GM18517 (cell line): ENCODE data around the gene IGF2R.

Experiments used
- ATAC-seq: cut with Tn5 transposase; IDR thresholded peaks from one replicate; pipeline ENCODE4 v1.9.1; 2021; ENCODE audit warnings: mild to moderate bottlenecking, moderate library complexity; ENCODE audit not compliant: unreplicated experiment

IGF2R gene

DNA sequence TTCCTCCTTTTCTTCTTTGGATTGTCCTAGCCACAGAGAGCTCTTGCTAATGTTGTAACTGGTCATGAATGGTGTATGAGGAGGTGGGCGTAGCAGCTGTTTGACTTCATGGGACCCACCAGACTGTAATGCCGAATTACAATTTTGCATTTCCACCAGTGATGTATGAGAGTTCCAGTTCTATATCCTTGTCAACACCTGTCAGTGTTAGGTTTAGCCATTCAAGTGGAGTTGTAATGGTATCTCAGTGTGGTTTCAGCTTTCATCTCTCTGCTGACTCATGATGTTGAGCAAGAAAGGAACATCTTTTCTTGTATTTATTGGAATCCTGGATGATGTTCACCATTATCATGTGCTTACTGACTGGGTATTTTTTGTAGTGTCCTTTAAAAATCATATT, 5.1 kb downstream of the IGF2R start:
- peak; percentile 53 for ATAC-seq

DNA sequence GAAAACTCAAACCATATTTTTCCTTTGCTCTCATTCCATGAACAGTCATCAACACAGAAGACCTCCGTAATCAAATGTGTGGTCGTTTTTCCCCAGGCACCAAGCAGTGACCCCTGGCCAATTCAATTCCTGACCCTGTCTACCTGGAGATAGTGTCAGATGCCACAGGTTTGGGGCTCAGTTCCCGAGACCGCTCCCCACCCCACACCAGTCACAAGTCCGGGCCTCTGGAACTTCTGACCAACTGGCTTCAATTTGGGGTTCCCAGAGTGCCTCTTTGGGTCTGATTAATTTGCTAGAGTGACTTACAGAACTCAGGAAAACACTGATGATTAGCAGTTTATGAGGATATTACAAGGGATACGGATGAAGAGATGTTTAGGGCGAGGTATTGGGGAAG, 6.0 kb downstream of the IGF2R start:
- no peak for ATAC-seq

DNA sequence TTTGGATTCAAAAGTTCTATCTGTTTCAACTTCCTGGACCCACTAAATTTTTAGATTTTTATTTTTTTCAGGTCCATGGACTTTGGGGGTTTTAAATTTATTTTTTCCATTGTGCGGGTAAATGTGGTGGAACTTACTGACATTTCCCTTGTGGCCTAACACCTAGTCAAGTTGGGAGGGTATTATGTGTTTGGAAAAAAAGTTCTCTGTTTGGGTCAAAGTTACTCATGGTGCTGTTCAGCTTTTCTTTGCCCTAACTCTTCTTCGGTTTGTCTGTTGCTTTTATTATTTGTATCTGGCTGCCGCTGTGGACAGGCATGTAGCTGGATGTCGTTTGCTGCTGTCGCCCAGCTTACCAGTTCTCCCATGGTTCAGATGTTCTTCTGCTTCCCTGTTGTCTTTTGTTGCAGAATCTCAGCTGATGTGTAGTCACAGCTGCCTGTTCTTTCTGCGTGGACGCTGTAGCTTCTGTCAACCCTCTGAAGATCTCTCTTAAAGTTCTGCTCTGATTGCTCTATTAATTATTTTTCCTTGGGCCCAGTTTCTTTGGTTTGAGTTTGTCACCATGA, 7.9 kb downstream of the IGF2R start:
- ATAC-seq: no peak

DNA sequence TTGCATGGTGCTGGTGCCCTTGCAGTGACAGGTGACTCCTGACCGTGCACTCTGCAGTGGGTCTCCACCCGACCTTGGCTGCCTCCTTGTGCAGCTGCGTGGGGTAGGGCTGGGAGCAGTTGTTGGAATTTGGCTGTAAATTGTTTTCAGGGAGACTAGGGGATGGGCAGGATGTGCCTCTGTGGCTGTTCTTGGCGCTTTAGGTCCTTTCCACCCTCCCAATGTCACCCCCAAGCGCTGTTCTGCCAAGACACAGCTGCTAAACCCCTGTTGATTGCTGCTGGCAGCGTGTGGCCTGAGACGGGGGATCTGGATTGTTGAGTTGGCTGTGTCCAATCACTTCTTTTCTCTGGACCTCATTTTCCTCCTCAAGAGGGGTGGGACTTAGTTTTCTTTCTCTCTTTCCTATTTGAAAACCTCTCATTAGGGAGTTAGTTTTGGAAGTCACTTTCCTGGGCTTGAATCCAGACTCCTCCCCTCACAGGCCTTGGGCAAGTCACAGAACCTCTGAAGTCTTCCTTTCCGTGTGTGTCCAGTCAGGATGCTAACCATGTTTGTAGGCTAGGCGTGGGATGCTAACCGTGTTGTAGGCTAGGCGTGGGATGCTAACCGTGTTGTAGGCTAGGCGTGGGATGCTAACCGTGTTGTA, 8.5 kb downstream of the IGF2R start:
- no peak for ATAC-seq

DNA sequence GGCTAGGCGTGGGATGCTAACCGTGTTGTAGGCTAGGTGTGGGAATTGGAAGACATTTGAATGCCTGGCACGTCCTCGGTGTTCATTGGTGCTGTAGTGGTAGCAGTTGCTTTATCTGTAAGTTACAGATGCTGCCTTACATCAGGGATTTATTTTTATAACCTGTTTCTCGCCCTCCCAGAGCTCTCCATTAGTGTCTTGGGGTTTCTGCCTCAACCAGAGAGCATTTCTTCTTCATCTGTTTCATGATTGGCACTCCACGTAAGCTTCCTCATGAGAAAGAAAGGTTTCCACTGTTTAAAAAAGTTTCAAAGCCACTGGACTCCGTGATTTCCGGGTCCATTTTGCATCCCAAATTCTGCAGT, 9.0 kb downstream of the IGF2R start:
- ATAC-seq: no peak

DNA sequence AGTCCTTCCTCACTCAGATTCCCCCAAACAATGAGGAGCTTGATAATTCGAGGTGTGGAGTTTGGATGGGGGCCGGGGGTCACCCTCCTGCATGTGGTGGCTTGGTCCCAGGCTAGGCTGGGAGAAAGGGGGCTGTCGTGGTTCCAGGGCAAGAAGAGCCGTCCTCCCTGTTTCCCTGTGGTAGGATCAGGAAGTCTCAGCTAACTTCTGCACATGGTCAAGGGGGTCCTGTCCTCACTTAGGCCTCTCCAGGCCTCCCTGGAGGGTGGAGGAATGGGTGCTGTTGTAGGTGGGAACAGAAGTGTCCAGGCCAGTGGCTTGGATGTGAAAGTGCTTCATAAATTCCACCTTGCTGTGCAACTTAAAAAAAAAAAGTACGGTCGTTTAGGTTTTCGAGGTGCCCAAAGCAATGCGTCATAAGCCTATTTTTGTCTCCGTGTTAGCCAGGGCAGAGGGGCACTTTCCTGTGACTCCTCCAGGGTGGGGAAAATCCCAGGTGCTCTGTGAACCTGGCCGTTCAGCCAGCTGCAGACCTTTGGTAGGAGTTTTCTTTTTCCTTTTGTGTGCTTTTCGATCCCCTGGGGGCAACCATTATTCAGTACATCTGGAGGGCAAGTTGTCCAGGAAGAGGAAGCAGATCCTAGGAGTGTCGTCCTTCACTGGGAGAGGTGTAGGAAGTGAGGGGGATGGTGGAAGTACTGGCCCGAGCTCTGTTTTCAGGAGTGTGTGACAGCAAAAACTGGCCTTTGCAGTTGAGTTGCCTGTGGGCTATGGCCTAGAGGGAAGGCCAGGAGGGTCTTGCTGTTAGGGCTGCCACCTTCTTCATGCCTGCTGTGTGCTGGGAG, 9.6 kb downstream of the IGF2R start:
- ATAC-seq: peak; percentile 25

DNA sequence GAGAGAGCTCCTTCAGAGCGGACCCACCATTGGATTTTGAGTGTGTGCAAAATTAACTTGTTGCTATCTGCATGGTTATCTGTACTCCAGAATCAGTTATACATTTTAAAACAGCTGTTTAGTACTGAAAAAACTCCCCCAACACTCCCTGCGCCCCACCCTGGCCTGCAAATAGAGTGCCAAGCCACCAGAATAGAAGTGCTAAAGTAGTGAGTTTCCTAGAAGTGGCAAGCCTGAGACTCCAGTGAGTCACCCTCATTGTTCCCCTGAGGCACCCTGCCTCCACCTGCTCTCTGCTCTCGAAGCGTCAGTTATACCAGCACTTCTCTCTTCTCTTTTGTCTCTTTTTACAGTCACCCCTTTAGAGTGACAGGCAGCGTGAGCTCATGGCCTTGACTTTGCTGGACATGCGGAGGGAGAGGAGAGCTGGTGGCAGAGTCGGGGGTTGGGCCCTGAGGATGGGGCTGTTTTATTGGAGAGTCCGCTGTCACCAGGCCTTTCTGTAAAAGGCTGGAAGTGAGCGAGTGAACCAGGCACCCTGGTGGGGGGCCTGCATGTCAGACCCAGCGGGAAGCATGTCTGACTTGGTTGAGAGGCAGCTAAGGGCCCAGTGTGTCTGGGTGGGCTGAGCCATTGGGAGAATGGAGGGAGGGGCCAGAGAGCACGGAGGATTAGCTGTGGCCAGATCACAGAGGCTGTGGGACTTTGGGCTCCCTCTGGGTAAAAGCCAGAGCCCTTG, 10.4 kb downstream of the IGF2R start:
- peak; percentile 78 for ATAC-seq

DNA sequence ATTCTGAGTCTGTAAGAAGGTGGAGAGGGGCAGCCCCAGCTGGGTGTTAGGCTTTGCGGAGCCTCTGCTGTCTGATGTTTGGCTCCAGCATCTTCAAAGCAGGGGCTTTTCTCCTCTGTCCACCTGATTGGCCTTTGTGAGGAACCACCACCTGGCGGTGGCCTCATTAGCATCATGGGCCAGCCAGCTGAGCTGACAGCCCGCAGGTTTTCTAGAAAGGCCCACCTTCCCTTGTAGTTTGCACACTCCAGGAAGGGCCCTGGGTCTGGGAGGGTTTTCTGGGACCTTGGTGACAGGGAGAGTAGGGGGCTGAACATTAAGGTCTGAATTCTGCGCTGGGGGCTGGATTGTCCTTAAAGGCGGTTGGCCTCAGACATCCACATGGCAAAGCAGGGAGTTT, 11.6 kb downstream of the IGF2R start:
- no peak for ATAC-seq

DNA sequence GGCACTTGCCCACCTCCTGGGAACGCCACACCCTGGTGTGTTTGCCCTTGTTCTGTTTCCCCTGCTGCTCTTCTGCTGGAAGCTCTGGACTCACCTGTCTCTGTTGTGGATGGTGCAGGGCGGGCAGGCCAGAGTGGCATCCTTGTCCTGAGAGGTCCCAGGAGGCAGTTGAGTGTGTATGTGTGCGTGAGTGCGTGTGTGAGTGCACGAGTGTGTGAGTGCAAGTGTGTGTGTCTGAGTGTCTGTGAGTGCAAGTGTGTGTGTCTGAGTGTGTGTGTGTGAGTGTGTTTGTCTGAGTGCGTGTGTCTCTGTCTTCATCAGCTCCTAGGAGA, 12.2 kb downstream of the IGF2R start:
- no peak for ATAC-seq

DNA sequence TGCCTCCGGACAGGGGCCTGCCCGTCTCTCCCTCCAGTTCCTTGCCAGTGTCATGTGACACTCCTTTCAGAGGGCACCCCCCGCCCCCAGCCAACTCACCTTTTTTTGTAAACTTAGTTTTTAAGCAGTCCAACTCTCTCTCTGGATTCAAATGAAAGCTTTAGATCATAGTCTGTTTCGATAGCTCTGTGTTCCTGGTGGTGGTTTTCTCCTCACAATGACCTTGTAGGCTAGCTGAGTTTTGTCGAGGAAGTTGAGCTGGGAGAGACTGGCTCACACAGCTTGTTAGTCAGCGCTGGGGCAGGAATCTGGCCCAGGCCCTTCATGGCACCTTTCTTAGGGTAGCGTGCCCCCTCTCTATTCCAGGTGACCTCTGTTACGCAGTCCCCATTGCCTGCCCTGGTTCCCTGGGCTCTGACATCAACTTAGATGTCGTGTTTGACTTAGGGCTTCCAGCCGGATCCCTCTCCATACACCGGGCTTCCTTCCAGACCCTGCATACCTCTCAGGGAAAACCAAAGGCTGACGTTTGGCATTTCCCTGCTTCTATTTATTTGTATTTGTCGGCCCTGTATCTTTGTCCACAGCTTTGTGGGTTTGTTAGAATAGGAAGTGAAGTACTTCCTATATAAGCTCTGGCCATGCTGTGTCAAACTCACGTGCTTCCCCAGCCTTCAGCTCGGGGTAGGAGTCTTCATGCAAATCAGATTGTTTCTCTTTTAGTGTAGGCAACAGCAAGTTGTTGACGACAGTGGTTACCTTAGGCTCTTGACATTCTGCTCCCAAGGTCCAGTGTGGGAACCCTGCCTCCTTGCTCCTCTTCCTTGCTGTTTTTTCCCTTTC, 12.7 kb downstream of the IGF2R start:
- ATAC-seq: peak; percentile 75

DNA sequence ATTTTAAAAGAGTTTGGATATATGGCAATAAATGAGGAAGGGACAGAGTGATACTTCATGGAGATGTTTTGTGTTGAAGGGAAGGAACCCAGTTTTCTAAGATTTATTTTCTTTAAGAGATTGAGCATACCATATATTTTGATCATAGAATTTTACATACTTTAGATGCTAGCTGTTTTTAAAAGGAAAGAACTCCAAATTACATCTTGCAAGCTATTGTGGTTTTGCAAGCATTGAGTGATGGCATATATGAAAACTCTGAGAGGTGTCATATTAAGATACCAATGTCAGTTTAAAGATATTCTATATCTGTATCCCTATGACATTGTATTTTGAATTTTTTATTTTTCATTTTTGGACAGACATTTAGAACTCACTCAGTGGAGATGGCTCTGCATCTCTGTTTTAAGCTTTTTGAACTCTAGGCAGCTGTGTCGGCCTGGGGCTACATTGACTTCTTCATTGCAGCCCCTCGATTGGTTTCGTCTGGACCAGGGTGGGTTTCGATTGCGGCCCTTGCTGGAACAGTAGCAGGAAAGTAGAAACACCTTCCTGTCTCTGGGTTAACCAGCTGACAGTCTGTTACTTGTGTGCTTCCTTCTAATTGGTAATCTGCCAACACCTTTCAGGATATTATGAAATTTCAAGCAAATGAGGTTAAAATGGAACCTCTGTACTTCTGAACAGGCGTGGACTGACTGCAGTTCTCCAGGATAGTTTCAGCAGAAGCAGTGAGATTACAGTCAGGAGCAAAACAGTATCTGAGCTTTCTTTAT, 14.0 kb downstream of the IGF2R start:
- ATAC-seq: no peak

DNA sequence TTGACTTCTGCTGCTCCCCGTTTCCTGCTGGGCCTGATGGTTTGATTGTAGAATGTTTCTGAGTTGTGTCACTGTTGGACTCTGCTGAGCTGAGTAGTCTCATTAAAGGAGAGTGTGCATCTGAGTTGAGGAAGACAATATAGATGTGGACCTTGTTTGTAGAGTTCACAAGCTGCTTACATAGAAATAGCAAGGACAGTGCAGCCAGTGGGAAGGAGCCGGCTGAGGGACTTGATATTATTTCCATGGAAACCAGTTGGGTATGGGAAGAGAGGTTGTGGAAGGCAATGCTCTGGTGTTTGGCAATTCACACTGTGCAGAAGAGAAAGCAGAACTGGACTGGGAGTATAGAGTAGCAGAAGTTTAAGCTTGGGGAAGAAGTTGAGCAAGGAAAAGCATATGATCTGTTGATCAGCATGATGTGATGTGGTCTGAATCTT, 14.8 kb downstream of the IGF2R start:
- no peak for ATAC-seq

DNA sequence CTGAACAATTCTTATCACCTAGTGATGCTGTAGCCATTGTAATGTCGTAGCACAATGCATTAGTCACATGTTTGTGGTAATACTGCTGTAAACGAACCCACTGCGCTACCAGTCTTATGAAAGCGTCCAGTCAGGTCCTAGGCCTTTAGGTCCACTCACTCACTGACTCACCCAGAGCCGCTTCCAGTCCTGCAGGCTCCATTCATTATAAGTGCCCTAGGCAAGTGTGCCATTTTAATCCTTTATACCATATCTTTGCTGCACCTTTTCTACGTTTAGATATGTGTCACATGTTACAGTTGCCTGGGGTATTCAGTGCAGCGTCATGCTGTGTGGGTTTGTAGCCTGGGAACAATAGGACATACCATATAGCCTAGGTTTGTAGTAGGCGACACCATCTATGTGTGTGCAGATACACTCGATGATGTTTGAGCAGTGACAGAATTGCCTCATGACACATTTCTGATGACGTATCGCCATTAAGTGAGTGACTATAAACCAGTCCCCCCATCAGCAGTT, 15.4 kb downstream of the IGF2R start:
- no peak for ATAC-seq

DNA sequence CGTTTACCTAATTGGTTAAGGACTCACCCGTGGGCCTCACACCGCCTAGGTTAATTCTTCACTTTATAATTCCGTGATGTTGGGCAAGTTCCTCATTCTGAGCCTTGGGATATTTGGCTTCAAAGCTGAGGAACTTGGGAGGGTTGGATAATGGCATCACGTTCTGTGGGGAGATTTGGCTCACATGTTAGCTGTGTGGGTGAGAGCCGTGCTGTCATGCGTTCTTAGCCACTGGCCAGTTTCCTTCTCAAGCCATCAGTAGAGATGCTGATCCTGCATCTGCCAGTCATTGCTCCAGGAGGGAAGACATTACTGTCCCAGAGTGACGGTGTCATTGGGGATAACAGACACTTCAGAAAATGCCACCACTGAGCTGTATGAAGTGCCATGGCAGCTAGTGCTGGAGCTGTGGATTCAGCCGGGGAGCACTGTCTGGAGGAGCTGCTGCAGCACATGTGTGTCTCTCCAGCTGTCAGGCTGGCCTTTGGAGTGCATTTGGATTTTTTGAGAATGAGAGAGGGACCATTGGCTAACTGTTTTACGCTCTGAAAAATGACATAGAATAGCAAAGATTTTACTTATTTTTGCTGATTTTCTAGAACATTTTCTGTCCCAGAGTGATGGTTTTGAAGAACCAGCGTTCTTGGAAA, 16.5 kb downstream of the IGF2R start:
- ATAC-seq: no peak

DNA sequence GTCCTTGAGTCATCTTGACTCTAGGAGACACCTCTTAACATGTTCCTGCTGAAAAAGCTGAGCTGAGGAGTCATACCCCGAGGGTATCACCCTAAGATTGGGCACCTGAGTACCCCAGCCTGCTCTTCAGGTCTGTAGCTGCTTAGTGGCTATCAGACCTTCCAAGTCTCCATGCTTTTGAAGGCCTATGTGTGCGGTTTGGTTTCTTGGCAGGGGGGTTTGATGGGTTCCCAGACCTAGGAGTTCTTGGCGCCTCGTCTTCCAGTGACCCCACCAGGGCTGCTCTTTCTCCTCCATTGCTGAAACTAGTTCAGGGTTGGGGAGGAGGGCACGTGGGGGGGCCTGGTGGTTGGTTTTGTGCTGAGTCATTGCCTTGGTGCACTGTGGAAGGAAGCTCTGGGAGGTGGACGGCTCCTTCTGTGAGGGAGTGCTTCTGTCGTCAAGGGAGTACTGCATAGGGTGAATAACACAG, 20.1 kb downstream of the IGF2R start:
- no peak for ATAC-seq

DNA sequence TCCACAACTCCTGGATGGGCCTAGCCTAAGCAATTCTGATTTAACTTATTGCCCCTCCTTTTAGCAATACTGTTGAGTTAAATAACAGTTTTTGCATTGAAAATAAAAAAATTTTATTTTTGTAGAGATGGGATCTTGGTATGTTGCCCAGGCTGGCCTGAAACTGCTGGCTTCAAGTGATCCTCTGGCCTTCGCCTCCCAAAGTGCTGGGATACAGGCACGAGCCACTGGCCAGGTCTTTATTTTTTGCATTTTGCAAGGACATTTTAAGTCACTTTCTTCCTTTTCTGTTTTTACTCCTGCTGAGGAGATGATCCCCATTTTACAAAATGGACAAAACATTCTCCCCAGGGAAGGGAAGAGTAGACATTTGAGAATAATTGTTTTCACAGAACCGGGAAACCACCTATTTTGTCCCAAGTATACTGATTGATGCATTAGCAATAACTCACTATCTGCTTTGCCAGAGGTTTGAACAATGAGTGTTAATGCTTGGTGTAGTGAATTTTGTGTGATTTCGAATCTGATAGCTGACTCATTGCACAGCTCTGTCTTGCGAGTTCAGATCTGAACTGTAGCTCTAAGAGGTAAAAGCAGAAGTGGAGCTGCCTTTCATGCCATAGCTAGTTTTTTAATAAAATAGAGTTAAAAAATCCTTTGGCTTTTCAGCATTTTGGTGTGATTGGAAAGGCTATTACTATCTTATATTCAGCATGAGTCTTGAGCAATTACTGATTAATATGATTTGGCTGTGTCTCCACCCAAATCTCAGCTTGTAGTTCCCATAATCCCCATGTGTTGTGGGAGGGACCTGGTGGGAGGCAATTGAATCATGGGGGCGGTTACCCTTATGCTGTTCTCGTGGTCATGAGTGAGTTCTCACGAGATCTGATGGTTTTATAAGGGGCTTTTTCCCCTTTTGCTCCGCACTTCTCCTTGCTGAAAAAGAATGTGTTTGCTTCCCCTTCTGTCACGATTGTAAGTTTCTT, 20.9 kb downstream of the IGF2R start:
- ATAC-seq: peak; percentile 87

DNA sequence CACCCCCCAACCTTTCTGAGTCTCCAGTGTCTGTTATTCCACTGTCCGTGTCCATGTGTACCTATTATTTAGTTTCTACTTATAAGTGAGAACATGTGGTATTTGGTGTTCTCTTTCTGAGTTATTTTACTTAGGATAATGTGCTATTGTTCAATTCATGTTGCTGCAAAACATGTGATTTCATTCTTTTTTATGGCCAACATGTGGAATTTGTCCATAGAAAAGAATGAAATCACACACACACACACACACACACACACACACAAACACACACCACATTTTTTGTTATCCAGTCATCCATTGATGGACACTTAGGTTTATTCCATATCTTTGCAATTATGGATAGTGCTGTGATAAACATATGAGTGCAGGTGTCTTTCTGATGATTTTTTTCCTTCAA, 23.5 kb downstream of the IGF2R start:
- ATAC-seq: no peak

DNA sequence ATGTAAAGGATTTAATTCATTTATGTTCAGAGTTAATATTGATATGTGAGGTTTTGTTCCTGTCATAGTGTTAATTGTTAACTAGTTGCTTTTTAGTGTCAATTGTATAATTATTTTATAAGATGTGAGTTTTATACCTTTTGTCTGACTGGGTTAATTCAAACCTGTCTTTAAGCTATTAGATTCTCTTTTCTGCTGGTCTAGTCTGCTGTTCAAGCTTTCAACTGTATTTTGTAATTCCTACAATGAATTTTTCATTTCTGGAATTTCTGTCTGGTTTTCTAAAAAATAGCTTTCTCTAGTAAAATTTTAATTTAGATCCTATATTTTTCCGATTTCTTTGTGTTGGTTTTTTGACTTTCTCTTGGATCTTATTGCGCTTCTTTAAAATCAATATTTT, 26.5 kb downstream of the IGF2R start:
- no peak for ATAC-seq
